Upper lobe of right lung (tissue), 1 donor: ENCODE results near the gene SPDYE1. TPM values are rescaled to one million over a fixed set of nuclear protein-coding genes. Genes with fewer than 3 reads are reported as not detected.
"Not testable (repeated sequence)": the region's sequence is repeated elsewhere in the genome, so short reads cannot be mapped to it uniquely, and the experiment has no call there.

Experiments
- ATAC-seq: fragments of 200-7000 bp; cut with Tn5 transposase; one replicate; pipeline ENCODE4 v1.9.1; 2020; ENCODE audit warnings: mild to moderate bottlenecking, moderate library complexity
- DNase-seq: peaks from one replicate; pipeline ENCODE4 v3.0.0-alpha.2; 2020
- H3K27ac ChIP-seq: fragments of 200-600 bp; one replicate; pipeline ENCODE4 v1.8.0; 2022
- H3K27me3 ChIP-seq: fragments of 200-600 bp; one replicate; pipeline ENCODE4 v1.8.0; 2022; ENCODE audit warnings: mild to moderate bottlenecking
- H3K36me3 ChIP-seq: fragments of 200-600 bp; one replicate; pipeline ENCODE4 v1.8.0; 2022
- H3K4me1 ChIP-seq: fragments of 200-600 bp; one replicate; pipeline ENCODE4 v1.8.0; 2022
- H3K4me3 ChIP-seq: fragments of 200-600 bp; one replicate; pipeline ENCODE4 v1.8.0; 2022; ENCODE audit warnings: mild to moderate bottlenecking
- H3K9me3 ChIP-seq: fragments of 200-600 bp; one replicate; pipeline ENCODE4 v1.8.0; 2022
- intact Hi-C: fragments of 100-400 bp; cut with DNase I; formaldehyde crosslinking; loops from one replicate; pipeline ENCODE4 v1.11.0; 2022
- total RNA-seq: library from RNA; stranded (reverse); fragmentation: NEBNext Ultra II Directional; extraction: Animal tissue kit (Norgen Biotek cat#: 25700); gene quantifications from one replicate; pipeline ENCODE4 v1.2.1, GENCODE V29; 2021
- TF ChIP-seq, protein P1 (sequence below): fragments of 200-600 bp; IDR thresholded peaks from one replicate; pipeline ENCODE4 v1.8.0; 2022; ENCODE audit warnings: antibody characterized with exemption
- donor health status: DM: no; HTN: yes; CAD: no; lungs with severe emphysema.

The SPDYE1 gene
- total RNA-seq, 1 donor from 2014 or later: not detected

GRCh38 chr7:44038961-44039558 is 41.4 kb downstream of the SPDYE1 start:
- H3K9me3 ChIP-seq, H3K4me1 ChIP-seq, H3K36me3 ChIP-seq, intact Hi-C loops, H3K27me3 ChIP-seq: not testable (repeated sequence)
- peak; percentile 90 for ATAC-seq
- Histone ChIP-seq H3K4me3 (peak overlapping the region; percentile 34), H3K27ac (peak overlapping the region; percentile 30)
- peak; percentile 98 for DNase-seq

DNA sequence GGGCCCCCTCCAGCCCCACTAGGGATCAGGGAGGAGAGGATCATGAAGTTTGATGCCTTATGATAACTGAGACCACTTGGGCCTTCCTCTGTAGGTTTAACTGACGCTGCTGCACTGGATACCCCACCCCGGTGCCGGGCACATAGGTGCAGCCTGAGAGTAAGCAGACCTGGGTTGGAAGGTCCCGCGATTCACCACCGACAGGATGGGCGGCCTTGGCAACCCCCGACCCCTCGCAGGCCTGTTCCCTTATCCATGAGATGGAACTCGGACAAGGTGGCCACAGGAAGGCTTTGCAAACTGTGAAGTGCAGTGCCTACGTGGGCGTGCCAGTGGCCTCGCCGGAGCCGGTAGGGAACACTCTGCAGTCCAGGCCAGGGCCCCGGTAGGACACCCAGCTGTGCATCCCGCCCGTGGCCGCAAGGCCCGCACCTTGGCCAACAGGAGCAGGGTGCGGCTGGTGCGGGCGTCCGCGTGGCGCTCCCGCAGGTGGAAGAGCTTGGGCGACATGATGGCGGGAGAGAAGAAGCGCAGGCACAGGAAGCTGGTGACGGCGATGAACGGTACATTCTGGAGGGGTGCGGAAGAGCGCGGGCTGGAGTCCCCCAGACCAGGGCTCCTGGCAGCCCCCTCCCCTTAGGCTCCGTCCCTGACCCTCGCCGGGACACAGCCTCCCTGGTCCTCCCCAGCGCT is 42.2 kb downstream of the SPDYE1 start:
- peak; percentile 1 for ATAC-seq
- H3K4me1 ChIP-seq, H3K36me3 ChIP-seq, intact Hi-C loops, H3K9me3 ChIP-seq, H3K27ac ChIP-seq, H3K27me3 ChIP-seq: not testable (repeated sequence)
- DNase-seq: peak; percentile 56
- peak overlapping the region; percentile 44 for H3K4me3 ChIP-seq

DNA sequence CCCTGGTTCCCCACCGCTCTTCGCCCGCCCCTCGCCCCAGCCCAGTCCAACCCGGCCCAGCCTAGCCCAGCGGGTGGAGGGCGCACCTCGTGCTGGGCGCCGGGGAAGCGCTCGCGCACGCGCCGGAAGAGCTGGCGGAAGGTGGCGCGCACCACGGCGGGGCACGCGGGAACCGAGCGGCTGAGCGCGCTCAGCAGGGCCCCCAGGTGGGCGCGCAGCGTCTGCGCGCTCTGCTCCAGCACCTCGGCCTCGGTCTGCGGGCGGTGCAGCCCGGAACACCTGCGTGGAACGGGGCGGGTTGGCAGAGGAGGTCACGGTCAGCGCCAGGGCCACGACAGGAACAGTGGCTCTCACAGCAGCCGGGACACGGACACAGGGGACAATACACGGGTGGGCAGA is 42.8 kb downstream of the SPDYE1 start:
- peak overlapping the region; percentile 44 for H3K4me3 ChIP-seq
- H3K27ac ChIP-seq, intact Hi-C loops, H3K27me3 ChIP-seq, H3K9me3 ChIP-seq, H3K36me3 ChIP-seq, H3K4me1 ChIP-seq: not testable (repeated sequence)
- peak; percentile 48 for ATAC-seq
- peak; percentile 76 for DNase-seq
- TF ChIP-seq, protein P1, sequence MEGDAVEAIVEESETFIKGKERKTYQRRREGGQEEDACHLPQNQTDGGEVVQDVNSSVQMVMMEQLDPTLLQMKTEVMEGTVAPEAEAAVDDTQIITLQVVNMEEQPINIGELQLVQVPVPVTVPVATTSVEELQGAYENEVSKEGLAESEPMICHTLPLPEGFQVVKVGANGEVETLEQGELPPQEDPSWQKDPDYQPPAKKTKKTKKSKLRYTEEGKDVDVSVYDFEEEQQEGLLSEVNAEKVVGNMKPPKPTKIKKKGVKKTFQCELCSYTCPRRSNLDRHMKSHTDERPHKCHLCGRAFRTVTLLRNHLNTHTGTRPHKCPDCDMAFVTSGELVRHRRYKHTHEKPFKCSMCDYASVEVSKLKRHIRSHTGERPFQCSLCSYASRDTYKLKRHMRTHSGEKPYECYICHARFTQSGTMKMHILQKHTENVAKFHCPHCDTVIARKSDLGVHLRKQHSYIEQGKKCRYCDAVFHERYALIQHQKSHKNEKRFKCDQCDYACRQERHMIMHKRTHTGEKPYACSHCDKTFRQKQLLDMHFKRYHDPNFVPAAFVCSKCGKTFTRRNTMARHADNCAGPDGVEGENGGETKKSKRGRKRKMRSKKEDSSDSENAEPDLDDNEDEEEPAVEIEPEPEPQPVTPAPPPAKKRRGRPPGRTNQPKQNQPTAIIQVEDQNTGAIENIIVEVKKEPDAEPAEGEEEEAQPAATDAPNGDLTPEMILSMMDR: peak; percentile 25

DNA sequence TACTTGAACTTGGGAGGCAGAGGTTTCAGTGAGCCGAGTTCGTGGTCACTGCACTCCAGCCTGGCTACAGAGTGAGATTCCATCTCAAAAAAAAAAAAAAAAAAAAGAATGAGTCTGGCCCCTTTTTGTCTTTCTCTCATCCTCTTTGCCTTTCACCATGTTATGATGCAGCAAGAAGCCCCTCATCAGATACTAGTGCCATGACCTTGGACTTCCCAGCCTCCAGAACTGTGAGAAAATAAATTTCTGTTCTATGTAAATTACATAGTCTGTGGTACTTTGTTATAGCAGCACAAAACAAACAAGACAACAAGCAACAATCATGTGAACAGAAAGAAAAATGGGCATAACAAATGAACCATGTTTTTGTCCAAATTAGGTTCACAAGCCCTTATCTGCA is 44.5 kb downstream of the SPDYE1 start:
- DNase-seq (no peak), ATAC-seq (no peak)
- intact Hi-C loops: no loop called here
- H3K4me3 ChIP-seq: no peak overlapping the region
- peaks cover 26% of the 10 kb centered on the region for H3K4me1 ChIP-seq
- H3K27ac ChIP-seq: no peak overlapping the region
- H3K9me3 ChIP-seq: no peaks in the 10 kb centered on the region
- no peaks in the 10 kb centered on the region for H3K27me3 ChIP-seq
- H3K36me3 ChIP-seq: peaks cover 10% of the 10 kb centered on the region
- TF ChIP-seq, protein P1: no peak

GRCh38 chr7:44043902-44044301 is 46.2 kb downstream of the SPDYE1 start:
- ATAC-seq (no peak), DNase-seq (peak; percentile 25)
- Histone ChIP-seq H3K27ac (peak overlapping the region; percentile 96), H3K9me3 (no peaks in the 10 kb centered on the region), H3K27me3 (no peaks in the 10 kb centered on the region), H3K4me1 (peaks cover 29% of the 10 kb centered on the region), H3K36me3 (peaks cover 11% of the 10 kb centered on the region), H3K4me3 (peak overlapping the region; percentile 95)
- intact Hi-C loops: no loop called here
- TF ChIP-seq, protein P1: no peak

- DNase-seq: peak; percentile 98
- peak within 1 kb of the TSS; percentile 95 for H3K4me3 ChIP-seq
- H3K27ac ChIP-seq: peak within 1 kb of the TSS; percentile 96
- peaks cover 29% of the 10 kb centered on the region for H3K4me1 ChIP-seq
- H3K36me3 ChIP-seq: peaks cover 17% of the 10 kb centered on the region
- H3K27me3 ChIP-seq: no peaks in the 10 kb centered on the region
- ATAC-seq: peak; percentile 91
- TF ChIP-seq, protein P1: no peak
- intact Hi-C loops: no loop called here
- H3K9me3 ChIP-seq: no peaks in the 10 kb centered on the region
Observed at GRCh38 chr7:44044315-44045225, 46.9 kb downstream of the SPDYE1 start, which contains the start of gene DBNL. Gene DBNL, plus strand, starts transcription at chr7:44044702. Its CDS starts 36 bp downstream, at chr7:44044738.
